GM21619 (cell line): ENCODE data around the gene TBC1D22A.

Source experiments
- ATAC-seq: cut with Tn5 transposase; IDR thresholded peaks from one replicate; pipeline ENCODE4 v1.9.1; 2021; ENCODE audit not compliant: unreplicated experiment

Gene TBC1D22A

GRCh38 chr22:46737105-46737975 lies 25.1 kb upstream of the TBC1D22A start:
- ATAC-seq: peak; percentile 33

GRCh38 chr22:46737976-46738646 lies 24.3 kb upstream of the TBC1D22A start, which contains the start of gene CERK:
TSS of gene CERK (minus strand) at chr22:46738252. CDS start at chr22:46738148, 104 bp downstream.
- peak; percentile 36 for ATAC-seq

DNA sequence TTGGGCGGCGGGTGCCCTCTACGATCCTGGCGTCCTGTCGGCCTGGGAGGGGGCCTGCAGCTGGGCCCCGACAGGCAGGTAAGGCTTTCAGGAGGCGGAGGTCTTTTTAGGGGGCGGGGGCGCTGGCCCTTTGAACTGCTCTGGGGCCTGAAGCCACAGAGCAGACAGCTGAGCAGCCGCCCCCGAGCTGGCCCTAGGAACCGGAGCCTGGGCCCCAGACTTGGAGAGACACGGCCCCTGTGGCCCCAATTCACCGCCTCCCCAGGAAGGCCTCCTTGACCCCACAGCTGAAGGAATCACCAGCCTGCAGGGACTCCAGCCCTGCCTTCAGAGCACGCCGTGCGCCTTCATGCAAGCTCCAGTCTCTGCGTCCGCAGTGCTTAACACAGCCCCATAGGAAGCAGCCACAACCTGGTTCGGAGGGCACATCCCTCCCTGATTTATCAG lies 23.8 kb upstream of the TBC1D22A start:
- ATAC-seq: no peak

GRCh38 chr22:46739094-46739870 lies 23.2 kb upstream of the TBC1D22A start:
- no peak for ATAC-seq

- ATAC-seq: no peak
Observed at GRCh38 chr22:46740910-46741780, 21.3 kb upstream of the TBC1D22A start.

DNA sequence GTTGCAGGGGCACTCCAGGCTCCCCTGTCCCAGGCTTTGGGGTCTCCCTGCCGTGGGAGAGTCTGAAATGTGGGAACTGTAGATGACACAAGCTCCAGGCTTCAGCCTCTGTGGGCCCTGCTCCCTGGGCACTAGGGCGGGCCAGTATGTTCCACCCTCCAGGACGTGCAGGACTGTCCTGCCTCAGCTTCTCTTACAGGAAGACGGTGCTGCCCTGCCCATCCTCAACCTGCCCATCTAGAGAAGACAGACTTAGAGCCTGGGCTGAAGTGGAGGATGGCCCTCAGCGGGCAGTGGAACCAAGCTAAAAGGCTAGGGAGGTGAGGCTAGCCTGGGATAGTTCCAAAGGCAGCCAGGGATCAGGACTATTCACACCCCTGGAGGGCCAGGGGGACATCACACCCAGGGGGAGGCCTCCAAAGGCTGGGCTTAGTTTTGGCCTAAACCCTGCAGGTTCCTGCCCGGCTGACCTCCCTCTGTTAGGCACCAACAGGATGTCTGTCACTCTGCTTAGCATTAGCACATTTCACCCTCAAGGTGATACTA lies 20.4 kb upstream of the TBC1D22A start:
- ATAC-seq: no peak

GRCh38 chr22:46742576-46743221 lies 19.8 kb upstream of the TBC1D22A start:
- no peak for ATAC-seq

DNA sequence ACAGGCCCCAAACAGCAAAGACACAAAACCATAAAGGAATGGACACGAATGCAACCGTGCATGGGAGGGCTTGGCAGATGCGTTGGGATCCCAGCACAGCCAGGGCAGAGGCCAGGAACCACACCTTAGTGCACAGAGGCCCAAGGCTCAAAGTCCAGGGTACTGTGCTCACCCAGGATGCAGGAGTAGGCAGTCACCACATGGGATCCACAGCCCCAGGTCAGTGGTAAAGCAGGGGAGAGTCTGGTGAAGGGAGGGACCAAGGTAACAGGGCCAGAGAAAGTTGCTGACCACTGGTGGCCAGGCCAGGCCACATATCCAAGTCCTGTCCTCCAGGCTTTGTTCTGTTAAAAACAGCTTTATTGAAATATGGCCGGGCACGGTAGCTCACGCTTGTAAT lies 17.9 kb upstream of the TBC1D22A start:
- no peak for ATAC-seq

DNA sequence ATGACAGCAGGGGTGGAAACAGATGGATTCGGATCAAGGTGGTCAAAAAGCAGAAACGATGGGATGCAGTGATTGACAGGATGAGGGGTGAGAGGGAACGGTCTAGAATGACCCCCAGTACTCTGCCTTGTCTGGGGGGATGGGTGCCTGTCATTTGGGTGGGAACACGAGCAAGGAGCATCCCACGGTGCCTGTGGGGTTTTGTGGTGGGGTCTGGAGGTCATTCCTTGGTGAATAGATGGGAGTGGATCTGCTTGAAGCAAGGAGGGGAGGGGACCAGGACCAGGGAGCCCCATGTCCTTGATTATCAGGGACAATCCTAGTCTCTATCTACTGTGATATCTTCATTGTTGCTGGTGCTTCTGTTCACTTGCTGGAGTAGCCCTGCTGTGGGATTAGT lies 16.3 kb upstream of the TBC1D22A start:
- no peak for ATAC-seq

GRCh38 chr22:46746620-46747019 lies 15.8 kb upstream of the TBC1D22A start:
- no peak for ATAC-seq

DNA sequence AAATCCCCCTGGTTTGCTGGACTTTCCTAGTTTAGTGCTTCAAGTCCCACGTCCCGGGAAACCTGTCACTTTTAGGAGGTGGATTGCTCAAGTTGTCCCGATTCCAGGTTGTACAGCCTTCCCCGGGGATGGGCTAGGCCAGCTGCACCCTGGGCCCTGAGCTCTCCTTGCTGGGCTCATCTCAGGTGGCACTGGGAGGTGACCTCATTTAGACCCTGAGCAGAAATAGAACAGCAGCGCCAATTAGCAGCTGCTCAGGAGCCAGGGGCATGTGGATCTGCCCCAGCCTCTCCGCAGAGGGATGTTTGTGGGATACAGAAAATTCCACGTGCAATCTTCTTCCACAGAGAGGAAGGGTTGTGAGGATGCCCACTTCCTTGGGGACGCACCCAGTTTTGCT lies 14.8 kb upstream of the TBC1D22A start:
- no peak for ATAC-seq

DNA sequence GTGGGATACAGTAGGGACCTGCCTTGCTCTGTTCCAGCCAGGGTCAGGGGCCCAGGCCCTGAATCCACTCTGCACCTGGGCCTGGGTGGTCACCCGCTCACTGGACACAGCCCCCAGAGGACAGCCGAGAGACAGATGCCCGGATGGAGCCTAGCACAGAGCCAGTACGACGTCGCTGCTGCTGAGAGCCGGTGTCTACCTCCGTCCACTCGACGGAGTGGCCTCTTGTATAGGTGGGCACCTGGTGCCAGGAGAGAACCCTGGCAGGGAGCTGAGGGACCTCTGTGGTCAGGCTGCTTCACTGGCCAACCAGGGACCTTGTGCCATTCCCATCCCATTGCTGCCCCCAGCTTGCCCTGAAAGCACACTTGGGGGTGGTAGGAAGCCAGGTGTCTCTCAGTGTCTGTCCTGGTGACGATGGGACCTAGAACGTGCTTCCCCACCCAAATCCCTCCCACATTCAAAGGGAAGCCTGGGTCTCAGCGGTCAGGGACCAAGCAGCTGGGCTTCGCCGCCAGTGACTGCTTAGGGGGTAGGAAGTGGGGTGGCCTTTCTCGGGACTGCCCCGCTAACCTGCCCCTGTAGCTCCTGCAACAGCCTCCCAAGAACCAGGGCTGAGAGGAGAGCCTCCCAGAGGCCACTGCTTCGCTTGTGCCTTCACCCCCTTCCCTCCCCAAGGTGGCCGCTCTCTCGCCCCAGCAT lies 14.1 kb upstream of the TBC1D22A start:
- ATAC-seq: no peak

GRCh38 chr22:46748908-46749675 lies 13.4 kb upstream of the TBC1D22A start:
- ATAC-seq: no peak

GRCh38 chr22:46749682-46750529 lies 12.5 kb upstream of the TBC1D22A start:
- no peak for ATAC-seq

GRCh38 chr22:46750530-46750800 lies 12.0 kb upstream of the TBC1D22A start:
- no peak for ATAC-seq

DNA sequence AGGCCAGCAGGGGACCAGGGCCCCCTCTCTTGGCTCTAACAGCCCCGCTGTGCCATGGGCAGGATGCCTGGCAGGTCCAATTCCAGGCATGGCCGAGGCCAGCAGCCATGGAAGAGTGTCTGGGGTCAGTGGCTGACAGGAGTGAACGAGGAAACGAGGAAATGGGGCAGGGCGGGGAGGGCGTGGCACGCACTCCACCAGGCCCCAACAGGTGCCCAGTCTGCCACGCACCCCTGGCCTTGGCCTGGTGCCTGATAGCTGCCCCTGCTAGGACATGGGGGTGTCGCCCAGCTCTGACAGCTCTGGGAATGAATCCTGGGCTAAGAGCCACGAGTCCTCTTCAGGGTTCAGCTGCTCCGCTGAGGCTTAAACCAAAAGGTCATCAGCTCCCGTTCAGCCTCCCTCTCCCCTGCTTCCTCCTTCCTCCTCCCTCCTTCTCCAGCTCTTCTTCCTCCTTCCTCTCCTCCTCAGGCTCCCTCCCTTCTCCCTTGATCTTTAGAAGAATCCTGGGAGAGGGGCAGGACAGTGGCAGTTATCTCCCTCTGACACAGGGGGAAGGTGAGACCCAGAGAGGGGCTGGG lies 11.5 kb upstream of the TBC1D22A start:
- ATAC-seq: no peak

DNA sequence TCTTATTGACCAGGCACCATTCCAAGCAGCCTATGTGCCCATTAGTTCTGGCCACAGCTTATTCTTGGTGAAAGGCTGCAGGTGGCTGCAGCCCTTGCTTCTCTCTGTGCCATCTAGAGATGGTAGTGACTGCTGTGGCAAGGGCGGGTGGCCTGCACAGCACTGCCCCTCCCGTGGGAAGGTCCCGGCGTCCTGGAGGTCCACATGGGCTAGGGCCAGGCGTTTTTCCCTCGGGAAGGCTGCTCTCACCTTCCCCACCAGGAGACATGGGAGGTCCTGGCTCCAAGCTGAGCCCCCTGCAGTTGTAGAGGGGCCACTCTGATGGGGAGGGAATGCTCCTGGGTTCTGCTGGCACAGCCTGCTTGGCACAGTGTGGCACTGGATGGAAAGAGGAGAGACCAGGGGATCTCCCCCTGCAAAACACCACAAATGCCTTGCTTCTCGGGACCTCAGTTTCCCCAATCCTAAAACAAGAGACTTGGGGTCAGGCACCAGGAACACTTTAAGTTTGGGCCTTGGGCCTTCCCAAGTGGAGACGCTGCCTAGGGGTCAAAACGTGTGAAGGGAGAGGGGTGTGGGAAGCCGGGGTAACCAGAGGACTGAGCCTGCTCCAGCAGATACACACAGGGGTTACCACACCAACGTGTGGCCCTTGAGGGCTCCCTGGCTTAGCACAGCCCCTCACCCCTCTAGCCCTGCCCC lies 10.0 kb upstream of the TBC1D22A start:
- ATAC-seq: no peak
